ENCODE results near the gene CLCN6.
"Not testable (repeated sequence)": the region's sequence is repeated elsewhere in the genome, so short reads cannot be mapped to it uniquely, and the experiment has no call there.

Gene CLCN6

GRCh38 chr1:11796036-11796828 lies 9.8 kb upstream of the CLCN6 start:
- no peak for DNase-seq

- no peak for DNase-seq
Observed at GRCh38 chr1:11797525-11798216, 8.3 kb upstream of the CLCN6 start.

GRCh38 chr1:11799099-11799498 lies 6.9 kb upstream of the CLCN6 start:
- no peak for DNase-seq

- DNase-seq: no peak
Observed at GRCh38 chr1:11799896-11800295, 6.1 kb upstream of the CLCN6 start.

- no peak for DNase-seq
Observed at GRCh38 chr1:11800391-11800755, 5.6 kb upstream of the CLCN6 start.

- no peak for DNase-seq
Observed at GRCh38 chr1:11800756-11801433, 5.1 kb upstream of the CLCN6 start.

- peak; percentile 81 for DNase-seq
Observed at GRCh38 chr1:11802616-11802972, 3.4 kb upstream of the CLCN6 start.

GRCh38 chr1:11802973-11803885 lies 2.8 kb upstream of the CLCN6 start:
- peak; percentile 99 for DNase-seq

- not testable (repeated sequence) for DNase-seq
Observed at GRCh38 chr1:11803924-11804665, 1.9 kb upstream of the CLCN6 start.

- no peak for DNase-seq
Observed at GRCh38 chr1:11804666-11805421, 1.1 kb upstream of the CLCN6 start.

GRCh38 chr1:11806307-11806936 lies 431 bp downstream of the CLCN6 start:
- no peak for DNase-seq

- no peak for DNase-seq
Observed at GRCh38 chr1:11807133-11807532, 1.1 kb downstream of the CLCN6 start.

- DNase-seq: no peak
Observed at GRCh38 chr1:11813021-11813420, 7.0 kb downstream of the CLCN6 start.

GRCh38 chr1:11817192-11817591 lies 11.2 kb downstream of the CLCN6 start:
- DNase-seq: no peak

GRCh38 chr1:11822091-11822490 lies 16.1 kb downstream of the CLCN6 start:
- DNase-seq: no peak

GRCh38 chr1:11823366-11824137 lies 17.6 kb downstream of the CLCN6 start:
- no peak for DNase-seq

GRCh38 chr1:11825131-11825530 lies 19.1 kb downstream of the CLCN6 start:
- DNase-seq: no peak

- no peak for DNase-seq
Observed at GRCh38 chr1:11826946-11827345, 21.0 kb downstream of the CLCN6 start.

GRCh38 chr1:11828511-11828910 lies 22.5 kb downstream of the CLCN6 start:
- no peak for DNase-seq

Data from islet precursor cell (in vitro differentiated cells).